Progenitor cell of endocrine pancreas (in vitro differentiated cells): ENCODE results near the gene KCNJ6. TPM values are rescaled to one million over a fixed set of nuclear protein-coding genes. Genes with fewer than 3 reads are reported as not detected.

Experiments
- DNase-seq: peaks from one replicate; pipeline ENCODE4 v3.0.0; 2021; ENCODE audit warnings: low spot score; ENCODE audit not compliant: unreplicated experiment
- H3K27ac Mint-ChIP-seq: 2 replicates; pipeline ENCODE4 v1.8.0; 2021; ENCODE audit warnings: mild to moderate bottlenecking, moderate library complexity, mixed read lengths
- H3K27me3 Mint-ChIP-seq: 2 replicates; pipeline ENCODE4 v1.8.0; 2021; ENCODE audit warnings: mixed read lengths
- H3K36me3 Mint-ChIP-seq: 2 replicates; pipeline ENCODE4 v1.8.0; 2022; ENCODE audit warnings: mixed read lengths; ENCODE audit not compliant: insufficient read depth
- H3K4me1 Mint-ChIP-seq: 2 replicates; pipeline ENCODE4 v1.8.0; 2021; ENCODE audit warnings: low read depth, mixed read lengths
- H3K4me3 Mint-ChIP-seq: 2 replicates; pipeline ENCODE4 v1.8.0; 2021; ENCODE audit warnings: low read depth, mild to moderate bottlenecking, moderate library complexity, mixed read lengths
- H3K9me3 Mint-ChIP-seq: 2 replicates; pipeline ENCODE4 v1.8.0; 2021; ENCODE audit warnings: low read depth, mixed read lengths
- total RNA-seq: library from RNA; stranded (reverse); gene quantifications from 2 replicates; pipeline ENCODE4 v1.2.1, GENCODE V29; 2021
- TF ChIP-seq, protein P1 (sequence below): fragments of 200-600 bp; sonication (generic); IDR thresholded peaks from one replicate; pipeline ENCODE4 v1.5.0; 2021; ENCODE audit warnings: antibody characterized with exemption, mild to moderate bottlenecking; ENCODE audit not compliant: unreplicated experiment

The KCNJ6 gene
- total RNA-seq, 1 donor from 2014 or later: 3.3 TPM

DNA sequence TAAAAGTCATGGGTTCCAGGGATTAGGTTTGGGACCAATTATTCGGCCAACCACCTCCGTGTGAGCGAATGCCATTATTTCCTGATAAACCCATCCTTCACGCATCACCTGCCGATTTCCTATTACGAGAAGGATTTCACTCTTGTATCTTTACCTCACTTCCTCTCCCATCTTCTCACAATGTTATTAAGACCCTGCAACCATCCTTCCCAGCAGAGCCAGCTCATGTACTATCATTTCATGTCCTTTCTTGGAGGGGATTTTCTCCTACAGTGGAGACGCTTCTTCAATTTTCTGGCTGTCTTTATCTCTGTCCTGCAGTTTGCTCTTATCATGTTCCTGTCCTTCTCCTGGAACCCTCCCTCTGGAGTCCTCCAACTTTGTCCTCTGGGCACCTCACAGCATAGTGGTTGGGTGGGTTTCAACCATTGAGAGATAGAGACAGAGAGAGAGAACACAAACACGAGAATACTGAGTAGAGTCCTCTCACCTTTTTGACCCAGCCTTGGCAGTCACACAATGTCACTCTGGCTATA, 357.5 kb downstream of the KCNJ6 start:
- no peak for DNase-seq
- no peak overlapping the region for H3K4me3 Mint-ChIP-seq
- peaks cover 3% of the 10 kb centered on the region for H3K27me3 Mint-ChIP-seq
- H3K27ac Mint-ChIP-seq: no peak overlapping the region
- H3K36me3 Mint-ChIP-seq: no peaks in the 10 kb centered on the region
- H3K4me1 Mint-ChIP-seq: peaks cover 13% of the 10 kb centered on the region
- peaks cover 4% of the 10 kb centered on the region for H3K9me3 Mint-ChIP-seq
- TF ChIP-seq, protein P1, sequence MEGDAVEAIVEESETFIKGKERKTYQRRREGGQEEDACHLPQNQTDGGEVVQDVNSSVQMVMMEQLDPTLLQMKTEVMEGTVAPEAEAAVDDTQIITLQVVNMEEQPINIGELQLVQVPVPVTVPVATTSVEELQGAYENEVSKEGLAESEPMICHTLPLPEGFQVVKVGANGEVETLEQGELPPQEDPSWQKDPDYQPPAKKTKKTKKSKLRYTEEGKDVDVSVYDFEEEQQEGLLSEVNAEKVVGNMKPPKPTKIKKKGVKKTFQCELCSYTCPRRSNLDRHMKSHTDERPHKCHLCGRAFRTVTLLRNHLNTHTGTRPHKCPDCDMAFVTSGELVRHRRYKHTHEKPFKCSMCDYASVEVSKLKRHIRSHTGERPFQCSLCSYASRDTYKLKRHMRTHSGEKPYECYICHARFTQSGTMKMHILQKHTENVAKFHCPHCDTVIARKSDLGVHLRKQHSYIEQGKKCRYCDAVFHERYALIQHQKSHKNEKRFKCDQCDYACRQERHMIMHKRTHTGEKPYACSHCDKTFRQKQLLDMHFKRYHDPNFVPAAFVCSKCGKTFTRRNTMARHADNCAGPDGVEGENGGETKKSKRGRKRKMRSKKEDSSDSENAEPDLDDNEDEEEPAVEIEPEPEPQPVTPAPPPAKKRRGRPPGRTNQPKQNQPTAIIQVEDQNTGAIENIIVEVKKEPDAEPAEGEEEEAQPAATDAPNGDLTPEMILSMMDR: no peak
